Neural progenitor cell (in vitro differentiated cells): ENCODE measurements around the gene KANK4. TPM values are rescaled to one million over a fixed set of nuclear protein-coding genes. Genes with fewer than 3 reads are reported as not detected.

Source experiments
- DNase-seq: peaks from one replicate; pipeline ENCODE4 v3.0.0-alpha.2; 2016; ENCODE audit warnings: low spot score
- H2AFZ ChIP-seq: fragments of 200-600 bp; sonication (generic); replicated peaks from 2 replicates; pipeline ENCODE4 v1.6.1; 2016; ENCODE audit warnings: antibody characterized with exemption
- H3F3A ChIP-seq: fragments of 200-600 bp; sonication (generic); 2 replicates; pipeline ENCODE4 v1.6.1; 2016; ENCODE audit warnings: antibody characterized with exemption, low read depth
- H3K27ac ChIP-seq: fragments of 200-600 bp; sonication (generic); 2 replicates; pipeline ENCODE4 v1.5.1; 2016; ENCODE audit warnings: mild to moderate bottlenecking
- H3K27me3 ChIP-seq: fragments of 200-600 bp; sonication (generic); 2 replicates; pipeline ENCODE4 v1.6.1; 2016; ENCODE audit warnings: mild to moderate bottlenecking, moderate library complexity
- H3K36me3 ChIP-seq: fragments of 200-600 bp; sonication (generic); 2 replicates; pipeline ENCODE4 v1.5.1; 2016
- H3K4me1 ChIP-seq: fragments of 200-600 bp; sonication (generic); 2 replicates; pipeline ENCODE4 v1.6.1; 2016; ENCODE audit warnings: mixed run types
- H3K4me2 ChIP-seq: fragments of 200-600 bp; sonication (generic); 2 replicates; pipeline ENCODE4 v1.6.1; 2016
- H3K4me3 ChIP-seq: fragments of 200-600 bp; sonication (generic); 2 replicates; pipeline ENCODE4 v1.5.1; 2016
- H3K79me2 ChIP-seq: fragments of 200-600 bp; sonication (generic); 2 replicates; pipeline ENCODE4 v1.6.1; 2016; ENCODE audit warnings: low read depth
- H3K9ac ChIP-seq: fragments of 200-600 bp; sonication (generic); 2 replicates; pipeline ENCODE4 v1.6.1; 2016
- H3K9me3 ChIP-seq: fragments of 200-600 bp; sonication (generic); 2 replicates; pipeline ENCODE4 v1.5.1; 2016; ENCODE audit warnings: low read depth
- H4K20me1 ChIP-seq: fragments of 200-600 bp; sonication (generic); 2 replicates; pipeline ENCODE4 v1.6.1; 2016; ENCODE audit warnings: low read depth
- H3K27ac Mint-ChIP-seq: 3 replicates; pipeline ENCODE4 v1.8.0; 2021; ENCODE audit warnings: mixed read lengths
- H3K27me3 Mint-ChIP-seq: 2 replicates; pipeline ENCODE4 v1.8.0; 2022; ENCODE audit warnings: low read depth, mild to moderate bottlenecking, inconsistent platforms, moderate library complexity, mixed read lengths; ENCODE audit not compliant: insufficient read depth
- H3K36me3 Mint-ChIP-seq: 3 replicates; pipeline ENCODE4 v1.8.0; 2021; ENCODE audit warnings: mixed read lengths
- H3K4me1 Mint-ChIP-seq: 3 replicates; pipeline ENCODE4 v1.8.0; 2021; ENCODE audit warnings: mixed read lengths
- H3K4me3 Mint-ChIP-seq: 3 replicates; pipeline ENCODE4 v1.8.0; 2021; ENCODE audit warnings: mild to moderate bottlenecking, moderate library complexity, mixed read lengths
- H3K9me3 Mint-ChIP-seq: 3 replicates; pipeline ENCODE4 v1.8.0; 2020; ENCODE audit warnings: mixed read lengths
- EZH2 ChIP-seq: fragments of 200-600 bp; sonication (generic); IDR thresholded peaks from 2 replicates; pipeline ENCODE4 v1.6.1; 2017; ENCODE audit warnings: antibody characterized with exemption, mild to moderate bottlenecking, moderate library complexity
- EZH2phosphoT487 ChIP-seq: fragments of 200-600 bp; sonication (generic); IDR thresholded peaks from 2 replicates; pipeline ENCODE4 v1.6.1; 2017; ENCODE audit warnings: antibody characterized with exemption
- total RNA-seq: library from RNA; depleted of rRNA; stranded (reverse); fragments of >200 nt; gene quantifications from 2 replicates; pipeline ENCODE4 v1.2.3, GENCODE V29; 2015; ENCODE audit warnings: low replicate concordance
- TF ChIP-seq, protein P1 (sequence below): fragments of 200-600 bp; sonication (generic); IDR thresholded peaks from 2 replicates; pipeline ENCODE4 v1.5.1; 2017; ENCODE audit warnings: antibody characterized with exemption, mild to moderate bottlenecking

KANK4 gene
- total RNA-seq, 1 donor from 2014 or later = not detected

DNA sequence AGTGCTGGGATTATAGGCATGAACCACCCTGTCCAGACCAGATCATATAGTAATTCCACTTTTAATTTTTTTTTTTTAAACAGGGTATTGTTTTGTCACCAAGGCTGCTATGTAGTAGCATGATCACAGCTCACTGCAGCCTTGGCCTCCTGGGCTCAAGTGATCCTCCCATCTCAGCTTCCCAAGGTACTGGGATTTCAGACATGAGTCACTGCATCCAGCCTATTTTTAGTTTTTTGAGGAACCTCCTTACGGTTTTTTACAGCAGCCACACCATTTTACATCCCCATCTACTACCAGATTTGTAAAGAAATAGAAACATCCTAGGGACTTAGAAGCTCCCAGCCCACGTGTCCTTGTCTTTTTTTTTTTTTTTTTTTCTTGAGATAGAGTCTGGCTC lies 100.6 kb downstream of the KANK4 start:
- Mint-ChIP-seq H3K27ac (no peak overlapping the region), H3K4me1 (no peaks in the 10 kb centered on the region), H3K9me3 (peaks cover 5% of the 10 kb centered on the region), H3K4me3 (no peak overlapping the region), H3K36me3 (no peaks in the 10 kb centered on the region), H3K27me3 (peaks cover 6% of the 10 kb centered on the region)
- no peak for TF ChIP-seq EZH2
- no peak for TF ChIP-seq EZH2phosphoT487
- TF ChIP-seq, protein P1, sequence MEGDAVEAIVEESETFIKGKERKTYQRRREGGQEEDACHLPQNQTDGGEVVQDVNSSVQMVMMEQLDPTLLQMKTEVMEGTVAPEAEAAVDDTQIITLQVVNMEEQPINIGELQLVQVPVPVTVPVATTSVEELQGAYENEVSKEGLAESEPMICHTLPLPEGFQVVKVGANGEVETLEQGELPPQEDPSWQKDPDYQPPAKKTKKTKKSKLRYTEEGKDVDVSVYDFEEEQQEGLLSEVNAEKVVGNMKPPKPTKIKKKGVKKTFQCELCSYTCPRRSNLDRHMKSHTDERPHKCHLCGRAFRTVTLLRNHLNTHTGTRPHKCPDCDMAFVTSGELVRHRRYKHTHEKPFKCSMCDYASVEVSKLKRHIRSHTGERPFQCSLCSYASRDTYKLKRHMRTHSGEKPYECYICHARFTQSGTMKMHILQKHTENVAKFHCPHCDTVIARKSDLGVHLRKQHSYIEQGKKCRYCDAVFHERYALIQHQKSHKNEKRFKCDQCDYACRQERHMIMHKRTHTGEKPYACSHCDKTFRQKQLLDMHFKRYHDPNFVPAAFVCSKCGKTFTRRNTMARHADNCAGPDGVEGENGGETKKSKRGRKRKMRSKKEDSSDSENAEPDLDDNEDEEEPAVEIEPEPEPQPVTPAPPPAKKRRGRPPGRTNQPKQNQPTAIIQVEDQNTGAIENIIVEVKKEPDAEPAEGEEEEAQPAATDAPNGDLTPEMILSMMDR = no peak
- no peaks in the 10 kb centered on the region for H3K79me2 ChIP-seq
- H3K27me3 ChIP-seq = no peaks in the 10 kb centered on the region
- H3K4me1 ChIP-seq = no peaks in the 10 kb centered on the region
- no peak overlapping the region for H3K27ac ChIP-seq
- H2AFZ ChIP-seq = no peak overlapping the region
- H3F3A ChIP-seq = no peaks in the 10 kb centered on the region
- DNase-seq = no peak
- no peaks in the 10 kb centered on the region for H3K36me3 ChIP-seq
- H3K4me2 ChIP-seq = no peak overlapping the region
- no peaks in the 10 kb centered on the region for H4K20me1 ChIP-seq
- no peak overlapping the region for H3K9ac ChIP-seq
- H3K9me3 ChIP-seq = no peaks in the 10 kb centered on the region
- no peak overlapping the region for H3K4me3 ChIP-seq

DNA sequence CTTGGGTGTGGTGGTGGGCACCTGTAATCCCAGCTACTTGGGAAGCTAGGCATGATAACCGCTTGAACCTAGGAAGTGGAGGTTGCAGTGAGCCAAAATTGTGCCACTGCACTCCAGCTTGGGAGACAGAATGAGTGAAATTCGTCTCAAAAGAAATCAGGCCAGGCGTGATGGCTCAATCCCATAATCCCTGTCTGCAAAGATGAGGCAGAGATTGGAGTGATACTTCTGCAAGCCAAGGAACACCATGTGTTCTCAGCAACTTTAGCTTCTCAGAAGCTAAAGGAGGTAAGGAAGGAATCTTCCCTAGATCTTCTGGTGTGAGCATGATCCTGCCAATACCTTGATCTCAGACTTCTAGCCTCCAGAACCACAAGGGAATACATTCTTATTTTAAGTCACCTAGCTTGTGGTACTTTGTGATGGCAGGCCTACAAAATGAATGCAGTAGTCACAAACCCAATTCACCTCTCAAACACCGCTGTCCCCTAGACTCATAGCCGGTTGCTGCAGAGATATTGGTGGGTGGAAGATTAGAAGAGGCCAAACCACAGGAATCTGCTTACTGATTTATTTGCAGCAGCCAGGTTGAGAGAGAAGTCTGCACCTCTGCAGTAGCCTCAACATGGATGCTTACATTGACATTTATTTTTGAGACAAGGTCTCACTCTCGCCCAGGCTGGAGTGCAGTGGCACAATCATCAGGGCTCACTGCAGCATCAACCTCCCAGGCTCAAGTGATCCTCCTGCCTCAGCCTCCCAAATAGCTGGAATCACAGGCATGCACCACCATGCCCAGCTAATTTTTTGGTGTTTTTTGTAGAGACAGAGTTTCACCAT lies 105.9 kb downstream of the KANK4 start:
- H3K4me3 Mint-ChIP-seq = no peak overlapping the region
- H2AFZ ChIP-seq = no peak overlapping the region
- peaks cover 5% of the 10 kb centered on the region for H3K27me3 Mint-ChIP-seq
- H3F3A ChIP-seq = no peaks in the 10 kb centered on the region
- no peaks in the 10 kb centered on the region for H3K4me1 Mint-ChIP-seq
- peaks cover 2% of the 10 kb centered on the region for H3K36me3 Mint-ChIP-seq
- H3K9me3 Mint-ChIP-seq = peaks cover 29% of the 10 kb centered on the region
- H3K36me3 ChIP-seq = peaks cover 14% of the 10 kb centered on the region
- H3K4me3 ChIP-seq = no peak overlapping the region
- no peaks in the 10 kb centered on the region for H3K9me3 ChIP-seq
- TF ChIP-seq EZH2phosphoT487 = no peak
- TF ChIP-seq EZH2 = no peak
- TF ChIP-seq, protein P1 = no peak
- DNase-seq = no peak
- H3K27me3 ChIP-seq = no peaks in the 10 kb centered on the region
- H4K20me1 ChIP-seq = no peaks in the 10 kb centered on the region
- no peak overlapping the region for H3K27ac Mint-ChIP-seq
- no peak overlapping the region for H3K27ac ChIP-seq
- H3K4me2 ChIP-seq = no peak overlapping the region
- H3K79me2 ChIP-seq = no peaks in the 10 kb centered on the region
- no peak overlapping the region for H3K9ac ChIP-seq
- H3K4me1 ChIP-seq = no peaks in the 10 kb centered on the region

DNA sequence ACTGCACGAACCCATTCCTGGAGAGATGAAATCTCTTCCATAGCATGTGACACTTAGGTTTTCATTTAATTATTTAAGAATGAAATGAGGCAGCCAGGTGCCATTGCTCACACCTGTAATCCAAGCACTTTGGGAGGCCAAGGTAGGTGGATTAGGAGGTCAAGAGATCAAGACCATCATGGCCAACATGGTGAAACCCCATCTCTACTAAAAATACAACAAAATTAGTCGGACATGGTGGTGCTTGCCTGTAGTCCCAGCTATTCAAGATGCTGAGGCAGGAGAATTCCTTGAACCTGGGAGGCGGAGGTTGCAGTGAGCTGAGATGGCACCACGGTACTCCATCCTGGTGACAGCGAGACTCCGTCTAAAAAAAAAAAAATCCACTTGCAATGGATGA lies 106.8 kb downstream of the KANK4 start:
- Mint-ChIP-seq H3K9me3 (peaks cover 26% of the 10 kb centered on the region), H3K4me3 (no peak overlapping the region), H3K36me3 (peaks cover 2% of the 10 kb centered on the region), H3K27me3 (peaks cover 5% of the 10 kb centered on the region), H3K27ac (no peak overlapping the region), H3K4me1 (no peaks in the 10 kb centered on the region)
- no peaks in the 10 kb centered on the region for H3K79me2 ChIP-seq
- no peak overlapping the region for H3K9ac ChIP-seq
- no peaks in the 10 kb centered on the region for H3F3A ChIP-seq
- H3K27ac ChIP-seq = no peak overlapping the region
- no peak for DNase-seq
- no peak overlapping the region for H2AFZ ChIP-seq
- H3K27me3 ChIP-seq = no peaks in the 10 kb centered on the region
- no peak overlapping the region for H3K4me2 ChIP-seq
- peaks cover 15% of the 10 kb centered on the region for H3K36me3 ChIP-seq
- no peaks in the 10 kb centered on the region for H3K9me3 ChIP-seq
- H3K4me1 ChIP-seq = no peaks in the 10 kb centered on the region
- no peak overlapping the region for H3K4me3 ChIP-seq
- TF ChIP-seq EZH2 (no peak), EZH2phosphoT487 (no peak)
- TF ChIP-seq, protein P1 = no peak
- no peaks in the 10 kb centered on the region for H4K20me1 ChIP-seq
